ENCODE measurements around the gene CCDC142. TPM values are rescaled to one million over a fixed set of nuclear protein-coding genes. Genes with fewer than 3 reads are reported as not detected.
"Not testable (repeated sequence)": the region's sequence is repeated elsewhere in the genome, so short reads cannot be mapped to it uniquely, and the experiment has no call there.

Gene CCDC142
- total RNA-seq, 3 donors from 2014 or later, result 10.6 to 38.0 (median 27.1) TPM

GRCh38 chr2:74450570-74451190, 32.1 kb downstream of the CCDC142 start:
- Histone ChIP-seq H3K4me1 (peaks cover 0 to 4% of the 10 kb centered on the region in 2 donors), H3K27me3 (no peaks in the 10 kb centered on the region), H3K27ac (no peak overlapping the region), H3K4me3 (no peak overlapping the region), H3K36me3 (no peaks in the 10 kb centered on the region), H3K9me3 (no peaks in the 10 kb centered on the region)
- TF ChIP-seq POLR2AphosphoS5 (IDR thresholded peaks at IDR 0.05), result no peak
- no peak for TF ChIP-seq CTCF (IDR thresholded peaks at IDR 0.05)
- TF ChIP-seq POLR2A (IDR thresholded peaks at IDR 0.05), result no peak
- intact Hi-C loops (cut with DNase I; ENCODE audit: low total_unique reads), result no loop called here
- DNase-seq (ENCODE audit: low spot score in 2 of 2), result no peak

- no peaks in the 10 kb centered on the region for H3K36me3 ChIP-seq
- H3K4me1 ChIP-seq, result no peaks in the 10 kb centered on the region
- H3K9me3 ChIP-seq, result no peaks in the 10 kb centered on the region
- DNase-seq (ENCODE audit: low spot score in 2 of 2), result no peak
- no peak for TF ChIP-seq POLR2A (IDR thresholded peaks at IDR 0.05)
- no peak for TF ChIP-seq CTCF (IDR thresholded peaks at IDR 0.05)
- no peak for TF ChIP-seq POLR2AphosphoS5 (IDR thresholded peaks at IDR 0.05)
- intact Hi-C loops (cut with DNase I; ENCODE audit: low total_unique reads), result no loop called here
- no peak overlapping the region for H3K4me3 ChIP-seq
- H3K27ac ChIP-seq, result no peak overlapping the region
- H3K27me3 ChIP-seq, result no peaks in the 10 kb centered on the region
These were observed 34.0 kb downstream of the CCDC142 start for GRCh38 chr2:74448771-74449170.

- no peak for TF ChIP-seq CTCF (IDR thresholded peaks at IDR 0.05)
- TF ChIP-seq POLR2A (IDR thresholded peaks at IDR 0.05), result no peak
- TF ChIP-seq POLR2AphosphoS5 (IDR thresholded peaks at IDR 0.05), result no peak
- H3K4me3 ChIP-seq, result no peak overlapping the region
These were observed 35.4 kb downstream of the CCDC142 start for GRCh38 chr2:74447230-74447999.

GRCh38 chr2:74444498-74445318, 38.1 kb downstream of the CCDC142 start:
- no peak overlapping the region for H3K4me3 ChIP-seq
- no peaks in the 10 kb centered on the region for H3K9me3 ChIP-seq
- no peak for DNase-seq (ENCODE audit: low spot score in 2 of 2)
- TF ChIP-seq POLR2A (IDR thresholded peaks at IDR 0.05), result no peak
- TF ChIP-seq CTCF (IDR thresholded peaks at IDR 0.05), result no peak
- TF ChIP-seq POLR2AphosphoS5 (IDR thresholded peaks at IDR 0.05), result no peak
- H3K27me3 ChIP-seq, result no peaks in the 10 kb centered on the region
- H3K36me3 ChIP-seq, result no peaks in the 10 kb centered on the region
- H3K27ac ChIP-seq, result peak overlapping the region in 1 of 2 donors; percentile 14
- intact Hi-C loops (cut with DNase I; ENCODE audit: low total_unique reads), result no loop called here
- H3K4me1 ChIP-seq, result no peaks in the 10 kb centered on the region

More at GRCh38 chr2:74447230-74447999, 35.4 kb downstream of the CCDC142 start:
- intact Hi-C loops (cut with DNase I; ENCODE audit: low total_unique reads), result no loop called here
- H3K36me3 ChIP-seq, result no peaks in the 10 kb centered on the region
- no peak for DNase-seq (ENCODE audit: low spot score in 2 of 2)
- H3K27me3 ChIP-seq, result no peaks in the 10 kb centered on the region
- no peak overlapping the region for H3K27ac ChIP-seq
- no peaks in the 10 kb centered on the region for H3K4me1 ChIP-seq
- no peaks in the 10 kb centered on the region for H3K9me3 ChIP-seq

- DNase-seq (ENCODE audit: low spot score in 2 of 2); H3K36me3 ChIP-seq; H3K27me3 ChIP-seq; intact Hi-C loops (cut with DNase I; ENCODE audit: low total_unique reads); H3K9me3 ChIP-seq: not testable (repeated sequence)
- peak overlapping the region; percentile 93 to 97 for H3K27ac ChIP-seq
- peak overlapping the region; percentile 47 to 84 (median 60) for H3K4me3 ChIP-seq
- peaks cover 5 to 15% of the 10 kb centered on the region in 2 donors for H3K4me1 ChIP-seq
These were observed 40.1 kb downstream of the CCDC142 start for GRCh38 chr2:74442483-74443297.
